Astrocyte of the spinal cord (primary cell): ENCODE data around the gene ZNF831.

Source experiments
- DNase-seq: peaks from one replicate; pipeline ENCODE4 v3.0.0; 2011; ENCODE audit warnings: low read depth, low spot score
- H3K4me3 ChIP-seq: 2 replicates; pipeline ENCODE4 v1.5.1; 2011; ENCODE audit warnings: low read depth, mild to moderate bottlenecking, low read length, moderate library complexity
- in situ Hi-C: cut with HindIII; loops from 2 replicates; pipeline ENCODE4 v1.10.0; 2017; ENCODE audit warnings: low sequenced_read_pairs
- TF ChIP-seq, protein P1 (sequence below): IDR thresholded peaks from 2 replicates; pipeline ENCODE4 v1.5.1; 2012; ENCODE audit warnings: low read depth, mild to moderate bottlenecking, low read length, inconsistent platforms

Gene ZNF831

DNA sequence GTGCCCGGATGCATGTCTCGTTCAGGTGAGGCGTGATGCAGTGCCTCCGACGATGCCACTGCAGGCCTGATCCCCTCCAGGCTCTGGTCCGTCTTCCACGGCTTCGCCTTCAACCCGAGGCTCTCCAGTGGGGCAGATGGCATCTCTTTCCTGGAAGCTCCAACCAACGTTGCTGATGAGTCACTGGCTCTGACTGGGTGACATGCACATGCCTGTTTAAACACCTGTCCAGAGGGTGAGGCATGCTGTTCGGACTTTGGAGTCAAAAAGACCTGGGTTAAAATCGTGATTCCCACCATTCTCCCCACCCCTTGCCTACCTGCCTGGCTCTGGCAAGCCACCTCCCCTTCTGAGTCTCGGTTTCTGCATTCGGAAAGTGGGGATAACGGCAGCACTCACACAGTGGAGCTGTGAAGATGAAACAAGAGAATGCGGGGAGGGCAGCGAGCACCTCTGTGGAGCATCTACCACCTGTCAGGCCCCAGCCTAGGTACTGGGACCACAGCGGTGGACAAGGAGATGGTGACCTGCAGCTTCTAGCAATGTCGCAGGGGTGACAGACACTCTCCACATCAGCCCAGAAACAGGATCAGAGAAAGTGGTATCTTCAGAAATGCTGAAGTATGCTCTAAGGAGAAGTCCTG, 128.2 kb downstream of the ZNF831 start:
- no peak for DNase-seq
- in situ Hi-C loops, result no loop called here
- H3K4me3 ChIP-seq, result no peak overlapping the region
- TF ChIP-seq, protein P1, sequence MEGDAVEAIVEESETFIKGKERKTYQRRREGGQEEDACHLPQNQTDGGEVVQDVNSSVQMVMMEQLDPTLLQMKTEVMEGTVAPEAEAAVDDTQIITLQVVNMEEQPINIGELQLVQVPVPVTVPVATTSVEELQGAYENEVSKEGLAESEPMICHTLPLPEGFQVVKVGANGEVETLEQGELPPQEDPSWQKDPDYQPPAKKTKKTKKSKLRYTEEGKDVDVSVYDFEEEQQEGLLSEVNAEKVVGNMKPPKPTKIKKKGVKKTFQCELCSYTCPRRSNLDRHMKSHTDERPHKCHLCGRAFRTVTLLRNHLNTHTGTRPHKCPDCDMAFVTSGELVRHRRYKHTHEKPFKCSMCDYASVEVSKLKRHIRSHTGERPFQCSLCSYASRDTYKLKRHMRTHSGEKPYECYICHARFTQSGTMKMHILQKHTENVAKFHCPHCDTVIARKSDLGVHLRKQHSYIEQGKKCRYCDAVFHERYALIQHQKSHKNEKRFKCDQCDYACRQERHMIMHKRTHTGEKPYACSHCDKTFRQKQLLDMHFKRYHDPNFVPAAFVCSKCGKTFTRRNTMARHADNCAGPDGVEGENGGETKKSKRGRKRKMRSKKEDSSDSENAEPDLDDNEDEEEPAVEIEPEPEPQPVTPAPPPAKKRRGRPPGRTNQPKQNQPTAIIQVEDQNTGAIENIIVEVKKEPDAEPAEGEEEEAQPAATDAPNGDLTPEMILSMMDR, result no peak

DNA sequence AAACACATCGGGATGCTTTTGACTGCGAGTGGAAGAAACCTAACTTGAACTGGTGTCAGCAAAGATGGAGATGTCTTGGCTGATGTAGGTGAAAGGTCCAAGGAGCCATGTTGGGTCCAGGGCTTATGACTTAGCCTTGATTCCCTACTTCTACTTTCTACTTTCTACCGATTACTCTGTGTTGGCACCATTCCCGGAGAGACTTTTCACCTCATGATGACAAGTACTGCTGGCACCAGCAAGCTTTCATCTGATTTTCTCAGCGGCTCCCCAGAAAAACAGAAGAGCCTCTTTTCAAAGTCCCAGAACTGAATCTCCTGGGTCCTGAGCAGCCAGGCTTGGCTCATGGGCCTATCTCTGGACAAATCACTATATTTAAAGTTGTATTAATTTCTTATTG, 131.9 kb downstream of the ZNF831 start:
- no peak for DNase-seq
- TF ChIP-seq, protein P1, result no peak
- H3K4me3 ChIP-seq, result no peak overlapping the region
- in situ Hi-C loops, result no loop called here

DNA sequence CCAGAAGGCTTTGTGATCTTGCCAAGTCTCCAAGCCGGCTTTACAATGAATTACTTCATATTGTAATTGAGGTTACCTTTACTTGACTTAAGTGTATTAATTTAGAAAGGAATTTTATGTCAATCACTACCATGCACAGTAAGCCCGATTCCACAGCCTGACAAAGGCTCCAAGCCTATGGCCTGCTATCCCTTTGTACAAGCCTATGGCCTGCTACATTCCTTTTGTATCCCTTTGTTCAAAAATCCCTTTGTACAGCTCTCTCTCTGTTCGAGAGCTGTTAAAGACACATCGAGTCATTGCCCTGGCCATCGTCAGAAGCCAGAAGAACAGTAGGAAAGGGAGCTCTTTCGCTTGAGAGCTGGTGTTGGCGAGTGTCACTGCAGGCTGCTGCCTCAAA, 134.1 kb downstream of the ZNF831 start:
- TF ChIP-seq, protein P1, result no peak
- in situ Hi-C loops, result no loop called here
- H3K4me3 ChIP-seq, result no peak overlapping the region
- no peak for DNase-seq

DNA sequence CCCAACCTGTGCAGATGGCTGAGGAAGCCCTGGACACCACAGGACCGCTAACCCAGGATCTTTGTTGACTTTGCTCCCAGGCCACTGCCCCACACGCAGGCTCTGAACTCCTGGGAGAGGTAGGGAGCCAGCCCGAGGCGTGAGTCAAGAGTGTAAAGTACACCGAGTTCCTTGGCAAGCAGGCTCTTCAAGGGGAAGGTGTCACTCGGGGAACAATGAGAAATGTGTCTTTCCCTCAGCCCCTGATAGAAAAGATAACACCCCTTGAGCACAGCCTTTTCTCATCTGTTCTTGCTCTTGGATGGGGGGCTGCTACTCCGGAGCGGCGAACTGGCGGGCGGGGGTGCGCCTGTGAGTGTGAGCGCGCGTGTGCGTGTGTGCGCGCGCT, 136.3 kb downstream of the ZNF831 start:
- in situ Hi-C loops, result no loop called here
- TF ChIP-seq, protein P1, result no peak
- no peak overlapping the region for H3K4me3 ChIP-seq
- DNase-seq, result no peak

DNA sequence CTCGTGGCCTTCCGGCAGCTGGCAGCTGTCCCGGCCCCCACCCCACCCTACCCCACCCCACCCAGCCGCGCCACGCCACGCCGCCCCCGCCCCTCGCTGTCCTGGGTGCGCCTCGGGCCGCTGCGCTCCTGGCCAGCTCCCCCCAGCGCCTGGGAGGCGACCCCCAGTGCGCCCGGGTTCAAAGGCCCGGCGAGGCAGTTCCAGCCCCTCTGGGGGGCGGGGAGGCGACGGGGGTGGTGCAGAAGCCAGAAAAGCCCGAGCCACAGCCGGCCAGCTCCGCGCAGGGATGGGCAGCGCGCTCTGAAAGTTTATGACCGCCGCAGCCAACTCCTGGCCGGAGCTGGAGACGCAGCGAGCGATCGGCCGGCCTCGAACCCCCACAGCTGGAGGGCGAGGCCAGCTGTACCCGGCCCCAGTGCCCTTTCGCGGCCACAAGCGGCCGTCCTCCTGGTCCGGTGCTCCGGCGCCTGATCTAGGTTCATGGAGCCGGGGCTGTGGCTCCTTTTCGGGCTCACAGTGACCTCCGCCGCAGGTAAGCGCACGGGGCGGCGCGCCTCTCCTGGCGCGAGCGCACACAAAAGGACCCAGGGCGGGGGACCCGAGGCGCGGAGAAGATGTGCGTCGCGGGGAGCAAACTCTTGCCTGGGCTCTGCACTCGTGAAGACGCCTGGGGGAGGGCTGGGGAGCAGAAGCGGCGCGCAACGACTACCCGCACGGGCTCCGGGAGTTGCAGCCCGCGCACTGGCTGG, 136.9 kb downstream of the ZNF831 start, which contains the start of gene EDN3:
TSS of gene EDN3 (plus strand) at position 279 of the 749 bp plus-strand sequence. CDS start at position 481, 202 bp downstream.
- TF ChIP-seq, protein P1, result no peak
- DNase-seq, result no peak
- no peak within 1 kb of the TSS for H3K4me3 ChIP-seq
- in situ Hi-C loops, result no loop called here

DNA sequence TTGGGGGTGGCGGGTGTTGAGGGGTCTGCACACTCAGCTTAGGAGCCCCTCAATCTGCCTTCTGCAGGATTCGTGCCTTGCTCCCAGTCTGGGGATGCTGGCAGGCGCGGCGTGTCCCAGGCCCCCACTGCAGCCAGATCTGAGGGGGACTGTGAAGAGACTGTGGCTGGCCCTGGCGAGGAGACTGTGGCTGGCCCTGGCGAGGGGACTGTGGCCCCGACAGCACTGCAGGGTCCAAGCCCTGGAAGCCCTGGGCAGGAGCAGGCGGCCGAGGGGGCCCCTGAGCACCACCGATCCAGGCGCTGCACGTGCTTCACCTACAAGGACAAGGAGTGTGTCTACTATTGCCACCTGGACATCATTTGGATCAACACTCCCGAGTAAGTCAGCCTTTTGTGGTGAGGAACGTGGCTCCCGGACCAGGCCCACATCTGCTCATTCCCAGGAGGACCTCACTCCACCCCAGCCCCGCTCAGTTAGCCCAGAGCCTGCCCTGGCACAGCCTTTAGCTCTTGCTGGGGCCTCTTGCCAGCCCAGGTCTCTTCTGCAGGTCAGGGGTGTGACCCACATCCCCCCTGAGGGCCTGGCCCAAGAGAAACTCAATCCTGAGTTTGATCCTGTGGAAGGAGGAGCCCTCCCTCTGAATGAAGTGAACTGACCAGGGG, 137.9 kb downstream of the ZNF831 start:
- H3K4me3 ChIP-seq, result no peak overlapping the region
- no peak for DNase-seq
- in situ Hi-C loops, result no loop called here
- TF ChIP-seq, protein P1, result no peak
